DLD1 (cell line): Measurements from ENCODE around the gene PHF23.

Experiments
- in situ Hi-C: cut with HindIII; loops from 2 replicates; pipeline ENCODE4 v1.10.0; 2017; ENCODE audit warnings: low sequenced_read_pairs

Gene PHF23

DNA sequence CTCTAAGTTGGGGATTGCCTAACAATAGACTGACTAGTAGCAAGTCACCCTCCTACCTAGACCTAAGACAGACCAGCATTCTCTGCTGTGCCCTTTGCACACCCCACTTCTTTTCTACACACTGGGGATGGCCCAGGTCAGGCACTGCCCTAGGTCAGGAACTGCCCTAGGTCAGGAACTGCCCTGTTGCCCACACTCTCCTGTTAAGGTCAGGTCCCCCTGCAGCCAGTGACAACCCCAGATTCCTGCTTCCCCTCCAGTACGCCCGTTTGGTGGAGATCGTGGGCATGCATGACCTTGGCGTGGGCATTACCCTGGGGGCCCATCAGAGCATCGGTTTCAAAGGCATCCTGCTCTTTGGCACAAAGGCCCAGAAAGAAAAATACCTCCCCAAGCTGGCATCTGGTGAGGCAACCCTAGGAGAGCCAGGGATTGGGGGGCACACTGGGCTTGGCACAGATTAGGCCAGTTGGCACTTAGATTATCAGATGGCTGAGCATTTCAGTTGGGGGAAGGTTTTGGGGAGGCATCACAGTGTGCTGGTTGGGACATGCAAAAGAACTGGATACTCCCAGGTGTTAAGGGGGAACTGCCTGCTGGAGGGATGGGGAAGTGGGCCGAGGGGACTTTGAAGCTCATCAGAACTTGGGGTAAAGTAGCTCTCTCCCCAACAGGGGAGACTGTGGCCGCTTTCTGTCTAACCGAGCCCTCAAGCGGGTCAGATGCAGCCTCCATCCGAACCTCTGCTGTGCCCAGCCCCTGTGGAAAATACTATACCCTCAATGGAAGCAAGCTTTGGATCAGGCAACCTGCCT lies 17.8 kb downstream of the PHF23 start:
- in situ Hi-C loops, result no loop called here

DNA sequence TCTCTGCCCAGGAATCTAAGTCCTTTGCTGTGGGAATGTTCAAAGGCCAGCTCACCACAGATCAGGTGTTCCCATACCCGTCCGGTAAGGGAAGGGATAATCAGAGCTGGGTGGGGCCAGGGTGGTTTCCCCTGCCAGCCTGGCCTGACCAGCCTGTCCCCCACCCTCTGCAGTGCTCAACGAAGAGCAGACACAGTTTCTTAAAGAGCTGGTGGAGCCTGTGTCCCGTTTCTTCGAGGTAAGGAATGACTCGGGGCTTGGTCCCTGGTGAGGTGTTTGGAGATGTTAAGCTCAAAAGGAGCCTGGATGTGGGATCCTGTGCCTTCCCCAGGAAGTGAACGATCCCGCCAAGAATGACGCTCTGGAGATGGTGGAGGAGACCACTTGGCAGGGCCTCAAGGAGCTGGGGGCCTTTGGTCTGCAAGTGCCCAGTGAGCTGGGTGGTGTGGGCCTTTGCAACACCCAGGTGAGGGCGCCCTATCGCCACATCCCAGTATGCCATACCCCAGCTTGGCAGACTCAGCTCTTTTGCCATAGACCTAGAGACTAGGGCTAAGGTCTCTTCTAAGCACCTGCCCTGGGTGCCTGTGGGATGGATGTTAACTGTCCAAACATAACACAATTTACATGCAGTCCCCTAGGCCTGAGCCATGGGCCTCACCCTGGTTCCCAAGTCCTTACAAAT lies 18.5 kb downstream of the PHF23 start:
- in situ Hi-C loops, result no loop called here

DNA sequence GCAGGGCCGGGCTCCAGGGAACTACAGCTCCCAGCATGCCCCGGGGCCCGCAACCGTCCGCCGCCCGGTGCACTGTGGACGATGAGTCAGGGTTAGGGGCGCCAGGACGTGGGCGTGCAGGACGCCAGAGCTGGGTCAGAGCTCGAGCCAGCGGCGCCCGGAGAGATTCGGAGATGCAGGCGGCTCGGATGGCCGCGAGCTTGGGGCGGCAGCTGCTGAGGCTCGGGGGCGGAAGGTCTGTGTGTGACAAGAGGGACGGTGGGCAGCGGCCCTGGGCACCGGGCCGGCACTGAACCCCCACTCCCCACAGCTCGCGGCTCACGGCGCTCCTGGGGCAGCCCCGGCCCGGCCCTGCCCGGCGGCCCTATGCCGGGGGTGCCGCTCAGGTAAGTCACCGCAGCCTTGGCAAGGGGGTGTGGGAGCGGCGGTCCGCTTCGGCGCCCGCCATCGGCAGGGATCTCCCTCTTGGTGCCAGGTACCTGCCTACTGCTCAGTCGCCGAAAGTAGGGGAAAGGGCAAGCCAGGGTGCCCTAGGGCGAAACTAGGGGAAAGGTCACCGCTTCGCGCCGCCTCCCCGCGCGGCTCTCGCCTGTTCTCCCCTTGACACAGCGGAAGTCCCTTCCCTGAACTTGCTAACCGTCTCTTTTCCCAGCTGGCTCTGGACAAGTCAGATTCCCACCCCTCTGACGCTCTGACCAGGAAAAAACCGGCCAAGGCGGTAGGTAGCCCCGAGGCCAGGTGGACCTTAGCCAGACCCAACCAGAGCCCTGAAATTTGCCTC lies 19.3 kb downstream of the PHF23 start, which contains the start of the genes ACADVL and DLG4:
ACADVL (plus strand) TSS at position 127 of the 781 bp plus-strand sequence; CDS start at position 174, 47 bp downstream.
DLG4 (minus strand) TSS at position 25 of the 781 bp plus-strand sequence.
- in situ Hi-C loops, result no loop called here

DNA sequence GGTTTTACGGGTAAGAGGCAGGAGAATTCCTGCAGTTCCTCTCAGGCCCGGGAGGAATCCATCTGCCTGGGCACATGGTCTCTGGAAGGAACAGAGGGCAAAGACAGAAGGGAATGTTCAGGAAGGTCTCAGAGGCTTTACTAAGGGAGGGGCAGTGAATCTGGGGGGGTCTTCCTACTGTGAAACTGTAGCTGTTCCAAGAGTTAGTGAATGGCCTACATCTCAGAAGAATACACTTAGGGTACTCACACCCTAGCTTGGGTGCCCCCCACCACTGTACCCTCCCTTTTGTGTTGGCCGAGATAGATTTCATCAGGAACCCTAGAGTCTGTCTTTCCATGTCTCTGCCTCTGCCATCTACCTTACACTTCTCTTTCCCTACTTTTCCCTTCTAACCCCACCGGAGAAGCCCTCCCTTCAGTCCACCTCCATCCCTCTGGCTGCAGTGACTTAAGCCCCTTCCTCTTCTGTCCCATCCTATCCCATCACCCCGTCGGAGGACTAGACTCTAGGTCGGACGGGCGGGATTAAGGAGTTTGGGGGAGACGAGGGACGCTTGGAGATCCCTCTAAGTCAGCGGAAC lies 19.9 kb downstream of the PHF23 start:
- in situ Hi-C loops, result no loop called here

DNA sequence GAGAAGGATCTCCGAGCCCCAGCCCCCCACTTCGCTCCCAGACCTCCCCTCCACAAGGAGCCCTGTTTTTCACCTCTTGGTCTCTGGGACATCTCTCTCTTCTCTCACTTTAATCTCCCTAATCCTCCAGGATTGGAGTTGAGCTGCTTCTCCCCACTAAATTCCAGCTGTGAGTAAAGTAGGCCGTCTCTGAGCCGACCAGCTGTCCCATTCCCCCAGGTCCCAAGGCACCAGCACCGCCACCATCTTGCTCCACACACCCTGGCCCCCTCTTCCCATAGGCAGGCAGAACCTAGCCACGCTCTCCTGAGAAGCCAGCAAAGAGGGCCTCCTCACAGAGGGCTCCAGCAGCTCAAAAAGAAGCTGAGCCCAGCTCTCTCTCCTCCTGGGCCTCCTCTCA lies 20.5 kb downstream of the PHF23 start:
- in situ Hi-C loops, result no loop called here

DNA sequence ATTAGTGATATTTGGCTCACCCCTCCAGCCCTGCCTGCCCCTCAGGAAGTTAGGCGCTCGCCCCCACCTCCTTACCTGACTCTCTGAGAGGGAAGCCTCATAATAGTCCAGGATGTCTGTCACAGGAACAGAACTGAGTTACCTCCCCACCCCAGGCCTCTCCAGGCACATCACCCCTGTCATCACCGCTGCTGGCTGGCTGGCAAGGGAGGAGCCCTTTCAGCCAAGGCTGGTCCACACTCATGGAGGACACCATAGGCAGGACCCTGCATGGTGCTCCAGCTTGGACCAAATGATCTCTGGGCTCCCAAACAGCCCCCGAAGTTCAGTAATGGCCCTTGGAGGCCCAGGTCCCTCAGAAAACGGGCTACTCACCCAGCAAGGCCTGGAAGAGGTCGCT lies 21.1 kb downstream of the PHF23 start:
- in situ Hi-C loops, result no loop called here

DNA sequence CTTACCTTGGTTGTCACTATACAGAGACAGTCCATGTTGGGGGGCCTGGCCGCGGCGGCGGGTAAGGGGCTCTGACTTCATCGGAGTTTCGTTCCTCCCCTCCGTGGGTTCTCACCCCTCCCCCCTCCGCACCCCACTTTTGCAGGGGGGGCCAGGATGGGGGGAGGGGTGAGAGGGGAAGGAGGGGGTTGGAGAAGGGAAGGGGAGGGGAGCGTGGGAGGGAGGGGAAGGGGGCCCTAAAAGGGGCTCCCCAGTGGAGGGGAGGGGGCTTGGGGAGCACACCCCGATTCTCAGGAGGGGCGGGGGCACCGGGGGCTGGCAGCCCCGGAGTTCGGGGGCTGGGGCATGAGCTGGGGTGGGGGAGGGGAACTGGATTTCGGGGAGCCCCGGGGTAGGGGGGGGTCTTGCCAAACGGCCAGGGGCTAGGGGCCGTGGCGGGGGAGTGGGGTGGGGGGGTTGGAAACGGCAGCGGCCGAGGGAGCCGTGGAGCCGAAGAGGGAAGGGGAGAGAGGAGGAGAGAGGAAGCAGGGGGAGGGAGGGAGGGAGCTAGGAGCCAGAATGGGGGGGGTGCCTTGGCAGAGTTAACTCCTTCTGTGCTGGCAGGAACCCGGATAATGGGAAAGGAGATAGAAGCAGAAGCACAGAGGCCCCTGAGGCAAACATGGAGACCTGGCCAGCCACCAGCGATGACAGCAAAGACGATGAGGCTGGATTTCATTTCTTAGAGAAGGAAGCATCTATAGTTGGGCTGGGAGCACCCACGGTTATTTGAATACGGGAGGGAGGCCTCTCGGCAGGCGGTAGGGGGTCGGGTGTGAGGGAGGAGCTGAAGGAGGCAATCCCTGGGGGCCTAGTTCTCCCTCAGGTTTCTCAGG lies 21.9 kb downstream of the PHF23 start:
- in situ Hi-C loops, result no loop called here

DNA sequence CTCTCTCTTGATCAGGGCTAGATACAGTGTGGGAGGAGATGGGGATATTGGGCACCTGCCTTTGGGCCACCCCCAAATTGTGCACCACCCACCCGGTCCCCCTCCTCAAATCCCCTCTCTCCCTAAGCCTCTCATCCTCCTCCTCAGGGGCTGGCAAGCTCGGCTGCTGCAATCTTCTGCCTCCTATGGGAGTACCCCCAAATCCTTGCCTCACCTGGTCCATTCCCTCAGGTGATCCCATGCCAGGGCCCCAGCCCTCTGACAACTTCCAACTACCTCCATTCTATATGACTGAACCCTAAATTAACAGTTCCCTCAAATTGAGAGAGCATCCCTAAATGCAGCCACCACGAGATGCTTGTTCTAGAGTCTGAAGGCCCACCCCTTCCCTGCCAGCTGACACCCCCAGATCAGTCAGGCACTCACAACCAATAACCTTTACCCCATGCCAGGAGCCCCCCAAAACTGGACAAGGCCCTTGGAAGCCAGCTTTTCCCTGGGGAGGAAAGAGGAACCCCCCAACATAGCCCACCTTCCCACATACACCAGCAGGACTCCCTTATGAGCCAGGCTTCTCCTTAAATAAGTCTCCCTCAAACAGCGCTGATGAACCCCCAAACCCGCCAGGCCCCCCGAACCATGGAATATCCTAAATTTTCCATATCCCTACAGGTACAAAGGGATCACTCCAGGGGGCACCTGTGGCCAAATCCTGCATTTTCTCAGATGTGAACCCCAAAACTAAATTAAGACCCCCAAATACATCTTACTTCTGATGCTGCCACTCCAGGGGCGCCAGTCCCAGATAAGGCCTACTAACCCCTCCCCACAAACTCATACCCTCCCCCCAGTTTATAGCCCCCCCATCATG lies 22.8 kb downstream of the PHF23 start:
- in situ Hi-C loops, result no loop called here

DNA sequence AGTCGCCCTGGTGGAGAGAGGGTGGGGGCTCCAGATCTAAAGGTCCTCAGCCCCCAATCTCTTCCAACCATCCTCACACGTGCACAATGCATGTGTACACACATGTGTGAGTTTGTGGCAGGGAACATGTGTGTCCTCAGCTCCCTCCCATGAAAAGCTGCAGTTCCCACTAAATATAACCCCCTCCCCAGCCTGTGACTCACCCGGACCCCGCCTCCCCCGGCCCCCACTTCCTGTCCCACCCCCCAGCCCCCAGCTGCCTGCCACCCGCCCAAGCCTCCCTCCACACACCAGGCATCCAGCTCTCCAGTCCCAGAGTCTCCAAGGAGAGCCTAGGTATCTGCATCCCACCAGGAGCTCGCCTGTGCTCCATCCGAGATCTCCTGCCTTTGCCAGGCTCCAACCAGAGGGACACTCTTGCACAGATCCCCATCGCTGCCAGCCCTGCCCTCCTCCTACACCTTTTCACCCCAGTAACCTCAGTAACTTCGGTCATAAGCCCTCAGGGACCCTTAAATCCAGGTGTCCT lies 23.5 kb downstream of the PHF23 start:
- in situ Hi-C loops, result no loop called here

DNA sequence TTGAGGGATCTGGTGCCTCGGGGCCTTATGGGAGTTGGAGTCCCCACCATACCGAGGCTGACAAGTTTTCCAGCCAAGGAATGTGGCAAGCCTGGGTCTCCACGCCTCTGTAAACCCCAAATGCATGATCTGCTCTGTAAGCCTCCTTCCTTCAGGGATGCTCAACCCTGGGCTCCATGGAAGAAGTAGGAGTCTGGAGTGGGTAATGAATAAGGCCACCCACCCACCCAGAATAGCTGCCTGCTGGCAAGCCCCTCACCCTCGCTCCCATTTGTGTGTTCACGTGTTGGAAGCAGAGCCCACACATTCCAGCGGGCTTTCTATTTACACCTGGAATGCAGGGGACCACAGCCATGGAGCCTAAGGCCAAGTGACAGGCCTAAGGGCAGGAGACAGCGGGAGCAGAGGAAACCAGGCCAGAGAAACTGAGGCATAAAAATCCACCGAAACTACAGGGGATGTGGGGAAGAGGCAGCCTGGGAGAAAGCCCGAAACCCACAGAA lies 24.1 kb downstream of the PHF23 start:
- in situ Hi-C loops, result no loop called here

DNA sequence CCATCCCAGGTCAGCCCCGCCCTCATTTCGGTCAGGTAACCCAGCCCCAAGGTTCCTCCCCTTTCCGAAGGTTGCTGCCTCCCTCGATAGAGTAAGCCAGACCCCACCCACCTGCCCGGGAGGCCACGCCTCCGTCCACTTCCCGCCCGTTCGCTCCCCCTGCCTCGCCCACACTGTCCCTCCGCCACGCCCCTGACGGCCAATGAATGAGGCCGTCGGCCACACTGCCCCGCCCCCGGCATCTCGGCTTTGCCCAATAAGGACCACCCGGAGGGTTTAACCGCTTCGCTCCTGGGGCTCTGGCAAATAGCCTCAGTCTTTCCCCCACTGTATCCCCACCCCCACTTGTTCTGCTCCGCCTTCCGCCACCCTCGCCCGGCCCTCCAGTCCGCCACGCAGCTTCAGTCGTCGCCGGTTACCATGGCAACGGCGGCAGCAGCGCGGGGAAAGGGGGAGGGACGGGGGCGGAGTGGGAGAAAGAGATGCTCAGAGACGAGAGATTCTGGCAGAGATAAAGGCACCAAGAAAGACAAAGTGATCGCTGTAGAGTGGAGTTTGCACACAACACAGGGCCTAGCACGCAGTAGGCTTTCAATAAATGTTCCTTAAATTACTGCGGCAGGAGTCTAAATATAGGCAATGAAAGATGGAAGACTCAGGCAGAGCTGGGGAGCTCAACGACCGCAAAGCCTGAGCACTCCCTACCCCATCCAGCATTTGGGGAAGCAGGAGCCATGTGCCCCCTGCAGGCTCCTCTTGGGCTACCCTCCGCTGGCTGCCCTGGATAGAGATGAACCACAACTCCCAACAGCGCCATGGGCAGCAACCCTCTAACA lies 24.7 kb downstream of the PHF23 start:
- in situ Hi-C loops, result no loop called here

DNA sequence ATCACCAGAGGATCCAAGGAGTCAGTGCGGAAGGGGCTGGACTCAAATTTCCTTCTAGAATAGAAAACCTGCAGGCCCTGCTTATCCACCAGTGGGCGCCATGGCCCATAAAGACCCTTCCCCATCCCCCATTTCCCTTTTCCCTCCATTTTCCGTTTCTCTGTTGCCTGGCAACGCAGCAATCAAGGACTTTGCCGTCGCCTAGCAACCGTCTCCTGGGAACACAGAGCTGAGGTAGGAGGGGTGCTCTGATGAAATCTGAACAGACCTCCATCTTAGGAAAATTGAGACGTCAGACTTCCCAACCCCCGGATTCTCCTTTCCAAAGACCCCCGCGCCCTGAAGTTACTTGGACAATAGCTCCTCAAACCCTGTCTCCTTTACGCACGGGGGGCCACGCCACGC lies 25.4 kb downstream of the PHF23 start:
- in situ Hi-C loops, result no loop called here

DNA sequence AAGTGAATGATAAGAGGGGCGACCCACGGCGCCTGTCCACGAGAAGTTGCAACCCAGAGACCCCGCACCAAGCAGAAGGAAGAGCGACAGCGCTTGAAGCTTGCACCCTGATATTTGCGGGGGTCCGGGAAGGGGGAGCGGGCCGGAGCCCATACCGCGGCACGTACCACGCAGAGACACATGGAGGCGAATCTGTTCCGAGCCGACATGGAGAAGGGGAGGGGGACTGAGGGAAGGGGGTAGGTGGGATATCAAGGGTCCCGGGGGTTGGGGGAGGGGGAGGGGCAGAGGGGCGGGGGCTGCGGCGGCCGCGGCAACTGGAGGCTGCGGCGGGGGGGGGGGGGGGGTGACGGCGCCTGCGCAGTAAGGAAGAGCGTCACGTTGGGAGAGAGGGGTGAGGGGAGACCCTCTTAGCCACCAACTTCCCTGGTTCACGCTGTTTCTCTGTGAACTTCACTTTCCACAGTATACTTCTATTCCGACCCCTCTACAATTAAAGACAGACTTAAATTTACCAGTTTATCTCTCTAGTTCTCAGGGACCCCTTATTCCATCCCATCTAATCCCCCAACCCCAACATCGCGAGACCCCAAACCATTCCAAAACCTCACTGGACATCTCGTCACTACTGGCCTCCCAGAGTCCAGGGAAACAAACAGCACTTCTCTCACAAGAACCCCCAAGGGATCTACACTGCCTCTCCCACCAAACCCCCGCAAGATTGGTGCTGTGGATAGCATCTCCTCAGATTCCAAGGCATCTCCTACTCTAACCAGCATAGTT lies 27.6 kb downstream of the PHF23 start:
- in situ Hi-C loops, result no loop called here

DNA sequence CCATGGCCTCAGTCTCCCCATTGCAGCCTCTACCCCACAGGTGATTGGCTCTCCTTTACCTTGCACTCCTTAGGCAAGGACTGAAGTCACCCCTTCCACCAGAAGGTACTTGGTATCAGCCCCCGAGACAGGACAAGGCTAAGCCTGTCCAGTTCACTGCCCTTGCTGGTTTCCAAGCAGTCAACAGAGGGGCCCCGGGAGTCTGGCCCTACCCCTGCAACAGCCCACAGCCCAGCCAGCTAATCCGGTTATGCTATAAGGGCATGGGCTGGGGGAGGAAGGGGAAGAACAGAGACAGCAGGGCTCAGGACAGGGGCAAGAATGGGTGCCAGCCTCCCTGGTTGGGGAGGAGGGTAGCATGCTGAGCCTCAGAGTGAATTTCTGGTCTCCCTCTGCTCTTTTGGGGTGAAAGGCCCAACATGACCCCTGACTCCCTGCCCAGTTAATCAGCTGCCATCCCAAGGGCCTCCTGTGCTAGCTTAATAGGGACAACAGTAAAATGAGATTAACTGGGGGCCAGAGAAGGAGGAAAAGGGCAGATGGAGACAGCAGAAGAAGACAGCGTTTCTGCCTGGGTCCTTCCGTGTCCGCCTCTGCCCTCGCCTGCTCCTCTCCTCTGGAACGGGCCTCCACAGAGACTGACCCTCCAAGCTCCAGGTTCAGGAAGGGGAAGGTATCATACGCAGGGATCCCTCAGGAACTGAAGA lies 30.4 kb downstream of the PHF23 start:
- in situ Hi-C loops, result no loop called here

DNA sequence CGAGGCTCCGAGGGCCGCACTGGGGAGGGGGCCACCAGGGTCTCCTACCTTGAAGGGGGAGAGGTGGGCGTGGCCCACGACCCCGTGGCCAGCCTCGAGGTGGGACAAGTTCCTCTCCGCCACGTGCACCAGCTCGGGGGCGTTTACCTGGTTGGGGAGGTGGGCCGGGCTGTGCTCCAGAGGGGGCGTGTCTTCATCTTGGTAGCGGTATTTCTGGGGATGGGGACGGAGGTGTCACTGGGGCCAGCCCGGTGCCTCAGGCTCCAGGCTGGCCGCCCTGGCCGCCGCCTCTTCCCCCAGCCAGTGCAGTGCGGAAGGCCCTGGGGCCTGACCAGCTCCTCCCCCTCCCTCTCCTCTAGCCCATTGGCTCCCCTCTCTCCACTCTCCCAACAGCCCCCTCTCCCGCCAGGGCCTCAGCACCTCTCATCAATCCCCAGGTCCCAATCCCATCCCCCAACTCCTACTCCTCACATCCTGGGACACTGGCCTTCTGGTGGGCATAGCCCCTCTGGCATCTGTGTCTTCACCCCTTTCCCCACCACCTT lies 31.2 kb downstream of the PHF23 start:
- in situ Hi-C loops, result no loop called here
